Endothelial cell of umbilical vein (primary cell): ENCODE measurements around the gene TBX4. TPM values are rescaled to one million over a fixed set of nuclear protein-coding genes. Genes with fewer than 3 reads are reported as not detected.
"Not testable (repeated sequence)": the region's sequence is repeated elsewhere in the genome, so short reads cannot be mapped to it uniquely, and the experiment has no call there.

ENCODE experiments used
- BruUV-seq: library from RNA; stranded (reverse); fragments of 400-500 nt; replicated peaks from 2 replicates; lab custom pipeline; 2021; lab: Mats Ljungman, UMichigan
- CTCF ChIA-PET: fragments of 300-600, 350-600 bp; sonication (Branson Sonifier 250); formaldehyde crosslinking; loops from one replicate; lab custom pipeline; 2021; ENCODE audit warnings: antibody characterized with exemption, inconsistent platforms; lab: Charles Lee
- POLR2A ChIA-PET: fragments of 300-600, 350-600 bp; sonication (Branson Sonifier 250); formaldehyde crosslinking; loops from one replicate; lab custom pipeline; 2021; ENCODE audit warnings: antibody characterized with exemption, inconsistent platforms; lab: Charles Lee
- DNase-seq: peaks from one replicate; pipeline ENCODE4 v3.0.0-alpha.2; 2011; ENCODE audit warnings: low read depth, low spot score
- FAIRE-seq: peaks from 2 replicates; lab custom pipeline; 2011; peaks lifted over from hg19 to GRCh38; lab: Jason Lieb, UNC
- H2AFZ ChIP-seq: 2 replicates; pipeline ENCODE4 v1.6.0; 2012; ENCODE audit warnings: low read depth, low read length, control low read depth, inconsistent platforms
- H3K27ac ChIP-seq: 2 replicates; pipeline ENCODE4 v1.5.1; 2011; ENCODE audit warnings: low read depth, mild to moderate bottlenecking, control low read depth, low read length, moderate library complexity; ENCODE audit not compliant: insufficient read depth
- H3K27me3 ChIP-seq, 2 experiments: 2 replicates each; pipeline versions ENCODE4 v1.6.0 to v1.6.1; 2011; ENCODE audit warnings: low read length in 2 of 2, mixed read lengths in 1 of 2; ENCODE audit not compliant: control insufficient read depth in 2 of 2, insufficient read depth in 2 of 2
- H3K36me3 ChIP-seq, 2 experiments: 2 replicates in 1 of 2; 3 replicates in 1 of 2; pipeline ENCODE4 v1.5.1; 2011; ENCODE audit warnings: low read length in 2 of 2, mild to moderate bottlenecking in 1 of 2, moderate library complexity in 1 of 2; ENCODE audit not compliant: control insufficient read depth in 2 of 2, insufficient read depth in 2 of 2; ENCODE audit errors: extremely low read depth in 1 of 2
- H3K4me1 ChIP-seq: 3 replicates; pipeline ENCODE4 v1.5.1; 2011; ENCODE audit warnings: mild to moderate bottlenecking, low read length; ENCODE audit not compliant: control insufficient read depth, insufficient read depth; ENCODE audit errors: extremely low read depth
- H3K4me2 ChIP-seq: 2 replicates; pipeline ENCODE4 v1.6.1; 2011; ENCODE audit warnings: low read length, control low read depth, mixed read lengths; ENCODE audit not compliant: insufficient read depth
- H3K4me3 ChIP-seq, 3 experiments: fragments of 200-600 bp in 1 of 3; sonication (generic), shearing (Covaris generic) in 1 of 3; replicated peaks in 1 of 3; 2 replicates each; pipeline ENCODE4 v1.5.1; 2011 to 2016; ENCODE audit warnings: control low read depth in 3 of 3, low read length in 3 of 3, mild to moderate bottlenecking in 2 of 3, inconsistent platforms in 1 of 3, low read depth in 1 of 3, moderate library complexity in 1 of 3; ENCODE audit not compliant: insufficient read depth in 1 of 3
- H3K79me2 ChIP-seq: 2 replicates; pipeline ENCODE4 v1.6.0; 2012; ENCODE audit warnings: low read length, inconsistent platforms; ENCODE audit not compliant: control insufficient read depth, insufficient read depth
- H3K9ac ChIP-seq: replicated peaks from 2 replicates; pipeline ENCODE3; 2011; ENCODE audit warnings: low read length, control low read depth; ENCODE audit not compliant: insufficient read depth; ENCODE audit errors: extremely low read depth
- H3K9me1 ChIP-seq: replicated peaks from 3 replicates; pipeline ENCODE4 v1.6.0; 2011; ENCODE audit warnings: mild to moderate bottlenecking, low read length; ENCODE audit not compliant: control insufficient read depth, insufficient read depth; ENCODE audit errors: extremely low read depth
- H3K9me3 ChIP-seq: replicated peaks from 2 replicates; pipeline ENCODE4 v1.5.1; 2012; ENCODE audit warnings: low read length, inconsistent platforms; ENCODE audit not compliant: control insufficient read depth, insufficient read depth
- H4K20me1 ChIP-seq: replicated peaks from 2 replicates; pipeline ENCODE3; 2011; ENCODE audit warnings: mild to moderate bottlenecking, low read length; ENCODE audit not compliant: control insufficient read depth, insufficient read depth; ENCODE audit errors: extremely low read depth
- CTCF ChIP-seq, 2 donors: IDR thresholded peaks; 1 replicate in 1 of 2; 2 replicates in 1 of 2; pipeline ENCODE4 v1.5.1; 2011; ENCODE audit warnings: low read length in 2 of 2, mild to moderate bottlenecking in 2 of 2, moderate library complexity in 2 of 2, control low read depth in 1 of 2, inconsistent platforms in 1 of 2, low read depth in 1 of 2; ENCODE audit not compliant: insufficient read depth in 1 of 2; ENCODE audit errors: extremely low read depth in 1 of 2
- EZH2 ChIP-seq: IDR thresholded peaks from 2 replicates; pipeline ENCODE4 v1.6.1; 2012; ENCODE audit warnings: borderline replicate concordance, low read depth, mild to moderate bottlenecking, moderate library complexity, low read length, inconsistent platforms; ENCODE audit not compliant: severe bottlenecking
- FOS ChIP-seq: IDR thresholded peaks from 2 replicates; pipeline ENCODE4 v1.6.1; 2011; ENCODE audit warnings: mild to moderate bottlenecking, low read length, moderate library complexity, borderline replicate concordance; ENCODE audit not compliant: insufficient read depth
- GATA2 ChIP-seq: IDR thresholded peaks from 2 replicates; pipeline ENCODE4 v1.7.0; 2011; ENCODE audit warnings: low read depth, mild to moderate bottlenecking, moderate library complexity, mixed read lengths, low read length; ENCODE audit not compliant: insufficient read length, insufficient read depth
- JUN ChIP-seq: IDR thresholded peaks from 2 replicates; pipeline ENCODE4 v1.6.1; 2011; ENCODE audit warnings: borderline replicate concordance, low read depth; ENCODE audit not compliant: insufficient read length, insufficient read depth
- MAX ChIP-seq: IDR thresholded peaks from 2 replicates; pipeline ENCODE4 v1.6.1; 2011; ENCODE audit not compliant: insufficient read depth, insufficient read length
- MYC ChIP-seq: IDR thresholded peaks from one replicate; pipeline ENCODE4 v1.6.1; 2011; ENCODE audit warnings: mild to moderate bottlenecking, low read depth, low read length
- POLR2A ChIP-seq: IDR thresholded peaks from 2 replicates; pipeline ENCODE4 v1.6.1; 2012; ENCODE audit warnings: low read depth, mild to moderate bottlenecking, control low read depth, low read length
- POLR2AphosphoS5 ChIP-seq: IDR thresholded peaks from 2 replicates; pipeline ENCODE4 v1.6.1; 2012; ENCODE audit warnings: low read depth, mild to moderate bottlenecking, control low read depth, low read length, moderate library complexity; ENCODE audit not compliant: insufficient read depth
- dilution Hi-C: fragments of 300-500 bp; cut with MboI; formaldehyde crosslinking; loops from one replicate; pipeline ENCODE4 v1.15.0; 2019; ENCODE audit warnings: low sequenced_read_pairs; ENCODE audit not compliant: extremely low pct_ligation_motif_present
- intact Hi-C: fragments of 100-400 bp; cut with micrococcal nuclease; formaldehyde crosslinking; loops from one replicate; pipeline ENCODE4 v1.10.0; 2022
- polyA plus RNA-seq, 4 experiments: library from polyadenylated mRNA; depleted of rRNA in 3 of 4; stranded (reverse) in 3 of 4; unstranded in 1 of 4; fragments of >200 nt; gene quantifications; 2 replicates each; pipeline versions ENCODE4 v1.2.1 to v1.2.3, GENCODE V29; 2011 to 2012; ENCODE audit warnings: missing spikeins in 1 of 4
- total RNA-seq: library from RNA; stranded (reverse); gene quantifications from 2 replicates; pipeline ENCODE4 v1.2.3, GENCODE V29; 2021

TBX4 gene
- total and polyA plus RNA-seq, 2 donors (not counting 3 experiments of a cell fraction or from before 2014, with no cell fraction given) = not detected

- Histone ChIP-seq H3K27me3 (peaks cover 2 to 7% of the 10 kb centered on the region in 2 experiments), H3K36me3 (no peaks in the 10 kb centered on the region), H3K9ac (no peak overlapping the region), H4K20me1 (no peaks in the 10 kb centered on the region), H3K79me2 (no peaks in the 10 kb centered on the region), H3K9me3 (no peaks in the 10 kb centered on the region), H3K27ac (no peak overlapping the region), H2AFZ (no peak overlapping the region), H3K4me3 (no peak overlapping the region), H3K4me1 (no peaks in the 10 kb centered on the region), H3K4me2 (no peak overlapping the region), H3K9me1 (no peaks in the 10 kb centered on the region)
- dilution Hi-C loops = no loop called here
- DNase-seq = no peak
- ChIA-PET POLR2A (no interaction called here), CTCF (no interaction called here)
- no peak for FAIRE-seq
- TF ChIP-seq FOS (no peak), JUN (no peak), POLR2A (no peak), POLR2AphosphoS5 (no peak), MYC (no peak), MAX (no peak), EZH2 (no peak), GATA2 (no peak), CTCF (IDR thresholded peaks at IDR 0.05; ENCODE audit: extremely low read depth in 1 of 2, insufficient read depth in 1 of 2, low read depth in 1 of 2, low read length in 2 of 2) (no peak)
- intact Hi-C loops = no loop called here
- no TSS peak for BruUV-seq
Measured at GRCh38 chr17:61508912-61509311, 56.7 kb downstream of the TBX4 start.

- not testable (repeated sequence) for H3K27me3 ChIP-seq
Measured at GRCh38 chr17:61509454-61509853, 57.2 kb downstream of the TBX4 start.

More at GRCh38 chr17:61509454-61509853, 57.2 kb downstream of the TBX4 start:
- H3K36me3 ChIP-seq, POLR2A ChIA-PET, H3K9me3 ChIP-seq, H3K79me2 ChIP-seq, H2AFZ ChIP-seq, H3K27ac ChIP-seq, intact Hi-C loops, H4K20me1 ChIP-seq, FAIRE-seq, H3K9me1 ChIP-seq, H3K4me2 ChIP-seq, H3K9ac ChIP-seq, CTCF ChIA-PET, H3K4me1 ChIP-seq, H3K4me3 ChIP-seq, dilution Hi-C loops, DNase-seq, BruUV-seq: not testable (repeated sequence)
